Mucosa of descending colon (tissue), 3 donors: ENCODE results near the gene KLK10. TPM values are rescaled to one million over a fixed set of nuclear protein-coding genes. Genes with fewer than 3 reads are reported as not detected.

Source experiments
- ATAC-seq: fragments of 200-7000 bp; cut with Tn5 transposase; one replicate; pipeline ENCODE4 v1.9.1; 2020; ENCODE audit warnings: mild to moderate bottlenecking, moderate library complexity
- DNase-seq, 3 donors: peaks; one replicate each; pipeline ENCODE4 v3.0.0-alpha.2; 2020
- H3K36me3 ChIP-seq: fragments of 200-600 bp; one replicate; pipeline ENCODE4 v1.8.0; 2021; ENCODE audit warnings: low read depth, mild to moderate bottlenecking
- H3K4me1 ChIP-seq: fragments of 200-600 bp; one replicate; pipeline ENCODE4 v1.8.0; 2021; ENCODE audit warnings: low read depth, mild to moderate bottlenecking
- H3K4me3 ChIP-seq: fragments of 200-600 bp; one replicate; pipeline ENCODE4 v1.8.0; 2021; ENCODE audit warnings: mild to moderate bottlenecking
- H3K9me3 ChIP-seq: fragments of 200-600 bp; one replicate; pipeline ENCODE4 v1.8.0; 2021; ENCODE audit warnings: mild to moderate bottlenecking
- intact Hi-C, 2 donors: fragments of 100-400 bp; cut with DNase I in 1 of 2; cut with micrococcal nuclease in 1 of 2; formaldehyde crosslinking; loops; one replicate each; pipeline versions ENCODE4 v1.11.0 to v1.11.1; 2022; cut with DNase I, micrococcal nuclease
- total RNA-seq, 3 donors: library from RNA; stranded (reverse); fragmentation: NEBNext Ultra II Directional in 2 of 3; extraction: Animal tissue kit (Norgen Biotek cat#: 25700) in 2 of 3; gene quantifications; one replicate each; pipeline versions ENCODE4 v1.2.1 to v1.2.4, GENCODE V29; 2021 to 2023
- TF ChIP-seq, protein P1 (sequence below): fragments of 200-600 bp; IDR thresholded peaks from one replicate; pipeline ENCODE4 v1.8.0; 2022; ENCODE audit warnings: antibody characterized with exemption, mild to moderate bottlenecking
- donor health status: DM: no; HTN: no; CAD: no; lungs with moderate emphysema.
- donor health status: DM: no; HTN: no; CAD: no.
- donor health status: DM: no; HTN: yes; CAD: no.

The KLK10 gene
- total RNA-seq, 3 donors from 2014 or later = 0.58 to 0.93 (median 0.76) TPM

DNA sequence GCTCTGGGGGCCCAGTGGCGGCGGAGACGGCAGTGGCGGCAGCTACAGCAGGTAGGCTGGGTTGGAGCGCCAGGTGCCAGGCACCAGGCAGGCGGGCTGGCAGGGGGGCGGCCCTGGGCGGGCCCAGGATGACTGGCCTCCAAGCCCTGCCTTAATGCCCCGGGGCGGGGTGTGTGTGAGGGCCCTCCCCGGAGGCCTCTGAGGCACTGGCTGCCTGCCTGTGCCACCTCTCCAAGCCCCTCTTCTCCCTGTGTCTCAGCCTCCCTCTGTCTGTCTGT, 7.0 kb upstream of the KLK10 start, which contains the start of gene KLK11:
TSS of gene KLK11 (minus strand) at position 63 of the 278 bp plus-strand sequence. CDS start 985 bp downstream, outside the sequence.
- intact Hi-C loops = no loop called here
- ATAC-seq (peak; percentile 53), DNase-seq (no peak)
- no peaks in the 10 kb centered on the region for H3K36me3 ChIP-seq
- no peaks in the 10 kb centered on the region for H3K4me1 ChIP-seq
- H3K9me3 ChIP-seq = no peaks in the 10 kb centered on the region
- TF ChIP-seq, protein P1, sequence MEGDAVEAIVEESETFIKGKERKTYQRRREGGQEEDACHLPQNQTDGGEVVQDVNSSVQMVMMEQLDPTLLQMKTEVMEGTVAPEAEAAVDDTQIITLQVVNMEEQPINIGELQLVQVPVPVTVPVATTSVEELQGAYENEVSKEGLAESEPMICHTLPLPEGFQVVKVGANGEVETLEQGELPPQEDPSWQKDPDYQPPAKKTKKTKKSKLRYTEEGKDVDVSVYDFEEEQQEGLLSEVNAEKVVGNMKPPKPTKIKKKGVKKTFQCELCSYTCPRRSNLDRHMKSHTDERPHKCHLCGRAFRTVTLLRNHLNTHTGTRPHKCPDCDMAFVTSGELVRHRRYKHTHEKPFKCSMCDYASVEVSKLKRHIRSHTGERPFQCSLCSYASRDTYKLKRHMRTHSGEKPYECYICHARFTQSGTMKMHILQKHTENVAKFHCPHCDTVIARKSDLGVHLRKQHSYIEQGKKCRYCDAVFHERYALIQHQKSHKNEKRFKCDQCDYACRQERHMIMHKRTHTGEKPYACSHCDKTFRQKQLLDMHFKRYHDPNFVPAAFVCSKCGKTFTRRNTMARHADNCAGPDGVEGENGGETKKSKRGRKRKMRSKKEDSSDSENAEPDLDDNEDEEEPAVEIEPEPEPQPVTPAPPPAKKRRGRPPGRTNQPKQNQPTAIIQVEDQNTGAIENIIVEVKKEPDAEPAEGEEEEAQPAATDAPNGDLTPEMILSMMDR = no peak
- no peak within 1 kb of the TSS for H3K4me3 ChIP-seq

DNA sequence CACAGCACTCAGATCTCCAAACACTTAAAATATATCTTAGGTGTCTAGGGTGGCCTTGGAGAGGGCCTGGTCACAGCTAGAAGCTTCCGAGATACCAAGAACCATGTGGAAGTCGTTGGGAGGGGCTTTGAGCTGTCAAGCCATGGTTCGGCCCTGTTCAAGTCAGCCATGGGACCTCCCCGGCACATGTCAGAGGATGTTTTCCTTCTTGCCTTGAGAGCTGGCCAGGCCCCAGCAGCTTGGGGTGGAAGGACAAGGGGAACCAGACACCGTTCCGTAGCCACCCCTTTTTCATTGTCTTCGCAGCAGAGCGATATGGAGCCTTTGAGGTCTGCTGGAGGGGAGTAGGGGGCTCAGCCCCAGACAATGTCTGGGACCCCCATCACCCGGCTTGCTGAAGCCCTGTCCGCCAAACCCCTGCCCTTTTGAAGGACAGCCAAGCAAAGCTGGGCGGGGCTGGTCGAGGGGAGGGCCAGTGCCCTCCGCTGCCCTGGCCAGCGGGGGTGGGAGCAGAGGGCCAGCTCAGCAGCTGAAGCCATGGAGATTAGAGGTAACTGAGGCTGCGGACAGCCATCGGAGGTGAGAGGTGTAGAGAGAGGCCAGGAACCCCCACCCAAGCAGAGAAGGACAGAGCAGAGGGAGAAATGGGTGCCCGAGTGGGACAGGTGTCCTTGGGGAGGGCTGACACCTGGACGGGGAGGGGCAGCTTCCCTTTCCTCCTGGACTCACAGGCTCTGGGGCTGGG, 6.5 kb upstream of the KLK10 start:
- H3K4me1 ChIP-seq = no peaks in the 10 kb centered on the region
- no peaks in the 10 kb centered on the region for H3K9me3 ChIP-seq
- H3K4me3 ChIP-seq = no peak overlapping the region
- DNase-seq (no peak), ATAC-seq (no peak)
- H3K36me3 ChIP-seq = no peaks in the 10 kb centered on the region
- TF ChIP-seq, protein P1 = no peak
- intact Hi-C loops = no loop called here

DNA sequence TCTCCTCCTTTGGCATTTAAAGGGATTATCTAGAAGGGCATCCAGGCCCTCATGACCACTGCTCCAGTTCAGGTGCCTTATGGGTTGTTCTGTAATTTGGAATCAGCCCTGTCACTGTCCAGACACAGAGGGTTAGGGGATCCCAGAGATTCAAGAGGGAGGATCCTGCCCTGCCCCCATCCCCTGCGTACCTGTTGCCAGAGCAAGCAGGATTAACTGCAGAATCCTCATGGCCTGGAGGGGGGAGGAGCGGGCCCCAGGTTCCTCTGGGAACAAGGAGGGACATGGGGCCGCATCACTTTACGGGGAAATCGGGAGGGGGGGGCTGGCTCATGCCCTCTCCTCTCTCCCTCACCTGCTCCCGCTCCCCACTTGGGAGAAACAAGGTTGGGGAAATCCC, 5.9 kb upstream of the KLK10 start:
- no peaks in the 10 kb centered on the region for H3K9me3 ChIP-seq
- DNase-seq (no peak), ATAC-seq (no peak)
- no peak overlapping the region for H3K4me3 ChIP-seq
- no peaks in the 10 kb centered on the region for H3K36me3 ChIP-seq
- intact Hi-C loops = no loop called here
- TF ChIP-seq, protein P1 = no peak
- H3K4me1 ChIP-seq = no peaks in the 10 kb centered on the region

DNA sequence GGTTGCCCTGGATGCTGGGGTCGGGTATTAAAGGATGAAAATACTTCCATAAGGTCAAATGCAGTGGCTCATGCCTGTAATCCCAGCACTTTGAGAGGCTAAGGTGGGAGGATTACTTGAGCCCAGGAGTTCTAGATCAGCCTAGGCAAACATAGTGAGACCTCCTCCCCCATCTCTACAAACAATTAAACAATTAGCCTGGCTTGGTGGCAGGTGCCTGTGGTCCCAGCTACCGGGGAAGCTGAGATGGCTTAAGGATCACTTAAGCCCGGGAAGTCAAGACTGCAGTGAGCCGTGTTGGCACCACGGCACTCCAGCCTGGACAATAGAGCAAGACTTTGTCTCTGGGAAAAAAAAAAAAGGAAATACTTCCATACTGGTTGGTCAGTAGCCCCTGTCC, 5.4 kb upstream of the KLK10 start:
- no peak for ATAC-seq
- intact Hi-C loops = no loop called here

DNA sequence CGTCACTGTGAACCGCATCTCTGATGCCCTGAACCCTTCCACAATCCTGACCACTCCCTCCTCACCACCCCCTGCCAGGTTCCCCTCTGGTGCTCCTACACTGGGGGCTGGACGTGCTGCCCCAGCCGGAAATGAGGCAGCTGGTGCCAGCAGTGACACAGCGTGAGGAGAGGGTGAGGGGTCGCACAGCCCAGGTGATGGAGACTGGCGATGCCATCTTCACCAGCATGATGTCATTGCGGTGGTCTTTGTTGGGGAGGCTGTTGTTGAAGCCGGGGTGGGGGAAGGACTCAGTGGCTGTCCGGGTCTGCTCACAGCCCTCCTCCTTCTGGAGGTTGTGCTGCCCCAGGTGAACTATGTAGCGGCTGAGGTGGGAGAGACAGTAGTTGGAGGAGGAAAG, 4.4 kb upstream of the KLK10 start:
- ATAC-seq (no peak), DNase-seq (no peak)
- Histone ChIP-seq H3K36me3 (no peaks in the 10 kb centered on the region), H3K4me3 (no peak overlapping the region), H3K9me3 (no peaks in the 10 kb centered on the region), H3K4me1 (peaks cover 4% of the 10 kb centered on the region)
- TF ChIP-seq, protein P1 = no peak
- intact Hi-C loops = no loop called here

More for the DNA sequence above, 5.4 kb upstream of the KLK10 start:
- no peak for DNase-seq
- H3K36me3 ChIP-seq = no peaks in the 10 kb centered on the region
- TF ChIP-seq, protein P1 = no peak
- no peaks in the 10 kb centered on the region for H3K4me1 ChIP-seq
- no peaks in the 10 kb centered on the region for H3K9me3 ChIP-seq
- no peak overlapping the region for H3K4me3 ChIP-seq
